ENCODE results near the gene MYLK2.

DNA sequence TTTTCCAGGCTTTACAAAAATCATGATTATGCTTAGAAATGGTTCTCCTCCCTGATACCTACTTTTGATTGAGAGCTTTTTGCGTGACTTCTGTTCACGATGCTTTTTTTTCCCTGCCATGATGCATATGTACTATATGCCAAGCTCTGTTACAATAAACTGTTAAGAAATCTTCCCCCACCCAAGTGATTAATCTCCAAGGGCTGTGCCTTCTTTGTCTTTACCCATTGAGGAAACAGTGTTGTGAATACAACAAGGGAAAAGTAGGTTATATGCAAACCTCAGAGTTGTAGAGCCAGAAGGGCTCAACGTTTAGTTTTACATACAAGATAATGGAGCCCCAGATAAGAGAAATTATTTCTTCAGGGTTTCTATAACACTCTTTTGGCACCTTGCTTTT is 34.1 kb upstream of the MYLK2 start:
- TF ChIP-seq YY1 (IDR thresholded peaks at IDR 0.05; ENCODE audit: low read depth, low read length) (no peak), HDAC2 (IDR thresholded peaks at IDR 0.05) (no peak), POLR2A (IDR thresholded peaks at IDR 0.05; ENCODE audit: low read depth, low read length) (no peak), TARDBP (IDR thresholded peaks at IDR 0.05; ENCODE audit: borderline replicate concordance) (no peak), CHD4 (IDR thresholded peaks at IDR 0.05) (no peak), CBX3 (IDR thresholded peaks at IDR 0.05; ENCODE audit: borderline replicate concordance, low read depth) (no peak)
- TF ChIP-seq, protein P1, sequence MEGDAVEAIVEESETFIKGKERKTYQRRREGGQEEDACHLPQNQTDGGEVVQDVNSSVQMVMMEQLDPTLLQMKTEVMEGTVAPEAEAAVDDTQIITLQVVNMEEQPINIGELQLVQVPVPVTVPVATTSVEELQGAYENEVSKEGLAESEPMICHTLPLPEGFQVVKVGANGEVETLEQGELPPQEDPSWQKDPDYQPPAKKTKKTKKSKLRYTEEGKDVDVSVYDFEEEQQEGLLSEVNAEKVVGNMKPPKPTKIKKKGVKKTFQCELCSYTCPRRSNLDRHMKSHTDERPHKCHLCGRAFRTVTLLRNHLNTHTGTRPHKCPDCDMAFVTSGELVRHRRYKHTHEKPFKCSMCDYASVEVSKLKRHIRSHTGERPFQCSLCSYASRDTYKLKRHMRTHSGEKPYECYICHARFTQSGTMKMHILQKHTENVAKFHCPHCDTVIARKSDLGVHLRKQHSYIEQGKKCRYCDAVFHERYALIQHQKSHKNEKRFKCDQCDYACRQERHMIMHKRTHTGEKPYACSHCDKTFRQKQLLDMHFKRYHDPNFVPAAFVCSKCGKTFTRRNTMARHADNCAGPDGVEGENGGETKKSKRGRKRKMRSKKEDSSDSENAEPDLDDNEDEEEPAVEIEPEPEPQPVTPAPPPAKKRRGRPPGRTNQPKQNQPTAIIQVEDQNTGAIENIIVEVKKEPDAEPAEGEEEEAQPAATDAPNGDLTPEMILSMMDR (IDR thresholded peaks at IDR 0.05 in 2 of 3, conservative IDR thresholded peaks at IDR 0.05 in 1 of 3; ENCODE audit: control insufficient read depth in 2 of 3, extremely low read depth in 1 of 3, insufficient read depth in 1 of 3, low read depth in 3 of 3, low read length in 3 of 3), result no peak
- TF ChIP-seq, protein P2, sequence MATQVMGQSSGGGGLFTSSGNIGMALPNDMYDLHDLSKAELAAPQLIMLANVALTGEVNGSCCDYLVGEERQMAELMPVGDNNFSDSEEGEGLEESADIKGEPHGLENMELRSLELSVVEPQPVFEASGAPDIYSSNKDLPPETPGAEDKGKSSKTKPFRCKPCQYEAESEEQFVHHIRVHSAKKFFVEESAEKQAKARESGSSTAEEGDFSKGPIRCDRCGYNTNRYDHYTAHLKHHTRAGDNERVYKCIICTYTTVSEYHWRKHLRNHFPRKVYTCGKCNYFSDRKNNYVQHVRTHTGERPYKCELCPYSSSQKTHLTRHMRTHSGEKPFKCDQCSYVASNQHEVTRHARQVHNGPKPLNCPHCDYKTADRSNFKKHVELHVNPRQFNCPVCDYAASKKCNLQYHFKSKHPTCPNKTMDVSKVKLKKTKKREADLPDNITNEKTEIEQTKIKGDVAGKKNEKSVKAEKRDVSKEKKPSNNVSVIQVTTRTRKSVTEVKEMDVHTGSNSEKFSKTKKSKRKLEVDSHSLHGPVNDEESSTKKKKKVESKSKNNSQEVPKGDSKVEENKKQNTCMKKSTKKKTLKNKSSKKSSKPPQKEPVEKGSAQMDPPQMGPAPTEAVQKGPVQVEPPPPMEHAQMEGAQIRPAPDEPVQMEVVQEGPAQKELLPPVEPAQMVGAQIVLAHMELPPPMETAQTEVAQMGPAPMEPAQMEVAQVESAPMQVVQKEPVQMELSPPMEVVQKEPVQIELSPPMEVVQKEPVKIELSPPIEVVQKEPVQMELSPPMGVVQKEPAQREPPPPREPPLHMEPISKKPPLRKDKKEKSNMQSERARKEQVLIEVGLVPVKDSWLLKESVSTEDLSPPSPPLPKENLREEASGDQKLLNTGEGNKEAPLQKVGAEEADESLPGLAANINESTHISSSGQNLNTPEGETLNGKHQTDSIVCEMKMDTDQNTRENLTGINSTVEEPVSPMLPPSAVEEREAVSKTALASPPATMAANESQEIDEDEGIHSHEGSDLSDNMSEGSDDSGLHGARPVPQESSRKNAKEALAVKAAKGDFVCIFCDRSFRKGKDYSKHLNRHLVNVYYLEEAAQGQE (IDR thresholded peaks at IDR 0.05; ENCODE audit: low read depth, low read length), result no peak
- TF ChIP-seq, protein P3, sequence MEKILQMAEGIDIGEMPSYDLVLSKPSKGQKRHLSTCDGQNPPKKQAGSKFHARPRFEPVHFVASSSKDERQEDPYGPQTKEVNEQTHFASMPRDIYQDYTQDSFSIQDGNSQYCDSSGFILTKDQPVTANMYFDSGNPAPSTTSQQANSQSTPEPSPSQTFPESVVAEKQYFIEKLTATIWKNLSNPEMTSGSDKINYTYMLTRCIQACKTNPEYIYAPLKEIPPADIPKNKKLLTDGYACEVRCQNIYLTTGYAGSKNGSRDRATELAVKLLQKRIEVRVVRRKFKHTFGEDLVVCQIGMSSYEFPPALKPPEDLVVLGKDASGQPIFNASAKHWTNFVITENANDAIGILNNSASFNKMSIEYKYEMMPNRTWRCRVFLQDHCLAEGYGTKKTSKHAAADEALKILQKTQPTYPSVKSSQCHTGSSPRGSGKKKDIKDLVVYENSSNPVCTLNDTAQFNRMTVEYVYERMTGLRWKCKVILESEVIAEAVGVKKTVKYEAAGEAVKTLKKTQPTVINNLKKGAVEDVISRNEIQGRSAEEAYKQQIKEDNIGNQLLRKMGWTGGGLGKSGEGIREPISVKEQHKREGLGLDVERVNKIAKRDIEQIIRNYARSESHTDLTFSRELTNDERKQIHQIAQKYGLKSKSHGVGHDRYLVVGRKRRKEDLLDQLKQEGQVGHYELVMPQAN (conservative IDR thresholded peaks at IDR 0.05), result no peak

Data from GM12878 (cell line).